DND-41 (cell line): ENCODE measurements around the gene OR1J4.

Experiments
- EZH2 ChIP-seq: IDR thresholded peaks from 3 replicates; pipeline ENCODE4 v1.6.1; 2012; ENCODE audit warnings: borderline replicate concordance, low read depth, mild to moderate bottlenecking, moderate library complexity, low read length, inconsistent platforms; ENCODE audit not compliant: severe bottlenecking
- TF ChIP-seq, protein P1 (sequence below): IDR thresholded peaks from 2 replicates; pipeline ENCODE4 v1.5.1; 2012; ENCODE audit warnings: borderline replicate concordance, low read length, moderate library complexity, mild to moderate bottlenecking; ENCODE audit not compliant: poor library complexity, severe bottlenecking; ENCODE audit errors: extremely low read depth

- TF ChIP-seq, protein P1, sequence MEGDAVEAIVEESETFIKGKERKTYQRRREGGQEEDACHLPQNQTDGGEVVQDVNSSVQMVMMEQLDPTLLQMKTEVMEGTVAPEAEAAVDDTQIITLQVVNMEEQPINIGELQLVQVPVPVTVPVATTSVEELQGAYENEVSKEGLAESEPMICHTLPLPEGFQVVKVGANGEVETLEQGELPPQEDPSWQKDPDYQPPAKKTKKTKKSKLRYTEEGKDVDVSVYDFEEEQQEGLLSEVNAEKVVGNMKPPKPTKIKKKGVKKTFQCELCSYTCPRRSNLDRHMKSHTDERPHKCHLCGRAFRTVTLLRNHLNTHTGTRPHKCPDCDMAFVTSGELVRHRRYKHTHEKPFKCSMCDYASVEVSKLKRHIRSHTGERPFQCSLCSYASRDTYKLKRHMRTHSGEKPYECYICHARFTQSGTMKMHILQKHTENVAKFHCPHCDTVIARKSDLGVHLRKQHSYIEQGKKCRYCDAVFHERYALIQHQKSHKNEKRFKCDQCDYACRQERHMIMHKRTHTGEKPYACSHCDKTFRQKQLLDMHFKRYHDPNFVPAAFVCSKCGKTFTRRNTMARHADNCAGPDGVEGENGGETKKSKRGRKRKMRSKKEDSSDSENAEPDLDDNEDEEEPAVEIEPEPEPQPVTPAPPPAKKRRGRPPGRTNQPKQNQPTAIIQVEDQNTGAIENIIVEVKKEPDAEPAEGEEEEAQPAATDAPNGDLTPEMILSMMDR = no peak
- no peak for TF ChIP-seq EZH2
These were observed 33.9 kb downstream of the OR1J4 start, which contains the start of gene OR1N2 for GRCh38 chr9:122552812-122553211.
